Measurements from ENCODE around the gene NHLH2. TPM values are rescaled to one million over a fixed set of nuclear protein-coding genes. Genes with fewer than 3 reads are reported as not detected.

NHLH2 gene
- under 1 TPM; 0.25 to 0.88 (median 0.47) TPM for total RNA-seq

DNA sequence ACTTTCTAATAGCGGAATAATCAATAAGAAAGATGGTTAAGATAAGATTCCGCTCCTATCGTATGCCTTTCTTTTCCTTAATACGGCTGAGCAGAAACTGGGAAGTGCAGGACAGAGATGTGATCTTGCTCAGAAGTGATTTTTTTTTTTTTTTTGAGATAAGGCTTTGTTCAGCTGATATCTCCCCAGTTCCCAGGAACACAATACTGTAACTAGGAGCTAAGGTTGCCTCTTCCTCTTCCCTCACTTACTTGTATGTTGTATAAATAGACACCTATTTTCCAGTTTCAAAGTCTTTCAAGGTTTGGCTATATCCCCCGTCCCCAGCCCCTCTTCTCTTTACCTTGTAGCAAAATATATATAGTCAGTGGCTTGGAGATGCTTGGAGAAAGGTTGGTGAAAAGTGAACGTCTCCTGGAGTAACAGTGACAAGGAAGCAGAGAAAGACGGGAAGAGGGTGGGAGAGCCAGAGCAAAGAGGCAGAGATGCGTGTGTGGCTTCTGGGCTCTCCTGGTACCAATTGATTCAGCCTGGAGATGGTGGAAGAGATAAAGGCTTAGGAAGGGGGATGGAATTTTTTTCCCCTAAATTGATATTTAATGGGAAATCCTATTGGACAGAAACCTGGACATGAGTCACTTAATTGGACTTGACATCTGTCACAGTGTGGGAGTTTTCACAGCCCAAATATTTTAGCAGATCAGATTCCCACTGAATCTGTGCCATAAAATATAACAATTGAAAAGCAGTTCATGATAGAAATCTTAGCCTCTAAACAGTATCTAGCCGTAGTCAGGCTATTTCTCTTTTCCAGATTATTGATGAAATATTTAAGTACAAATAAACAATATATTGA is at the start of gene NHLH2:
Gene NHLH2 (minus strand): TSS at position 522 of the 856 bp plus-strand sequence. CDS start 2,754 bp downstream, outside the sequence.
- WGBS, 2 donors = 33 to 38% methylated on average over 9 of the region's 9 CpGs
- intact Hi-C loops (cut with DNase I; ENCODE audit: low total_unique reads) = no loop called here
- TF ChIP-seq POLR2A (IDR thresholded peaks at IDR 0.05) = no peak
- TF ChIP-seq, protein P1, sequence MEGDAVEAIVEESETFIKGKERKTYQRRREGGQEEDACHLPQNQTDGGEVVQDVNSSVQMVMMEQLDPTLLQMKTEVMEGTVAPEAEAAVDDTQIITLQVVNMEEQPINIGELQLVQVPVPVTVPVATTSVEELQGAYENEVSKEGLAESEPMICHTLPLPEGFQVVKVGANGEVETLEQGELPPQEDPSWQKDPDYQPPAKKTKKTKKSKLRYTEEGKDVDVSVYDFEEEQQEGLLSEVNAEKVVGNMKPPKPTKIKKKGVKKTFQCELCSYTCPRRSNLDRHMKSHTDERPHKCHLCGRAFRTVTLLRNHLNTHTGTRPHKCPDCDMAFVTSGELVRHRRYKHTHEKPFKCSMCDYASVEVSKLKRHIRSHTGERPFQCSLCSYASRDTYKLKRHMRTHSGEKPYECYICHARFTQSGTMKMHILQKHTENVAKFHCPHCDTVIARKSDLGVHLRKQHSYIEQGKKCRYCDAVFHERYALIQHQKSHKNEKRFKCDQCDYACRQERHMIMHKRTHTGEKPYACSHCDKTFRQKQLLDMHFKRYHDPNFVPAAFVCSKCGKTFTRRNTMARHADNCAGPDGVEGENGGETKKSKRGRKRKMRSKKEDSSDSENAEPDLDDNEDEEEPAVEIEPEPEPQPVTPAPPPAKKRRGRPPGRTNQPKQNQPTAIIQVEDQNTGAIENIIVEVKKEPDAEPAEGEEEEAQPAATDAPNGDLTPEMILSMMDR (IDR thresholded peaks at IDR 0.05) = no peak
- DNase-seq (ENCODE audit: low spot score in 2 of 2) = no peak
- H3K4me3 ChIP-seq (ENCODE audit: low read depth, poor library complexity, severe bottlenecking) = no peak within 1 kb of the TSS

DNA sequence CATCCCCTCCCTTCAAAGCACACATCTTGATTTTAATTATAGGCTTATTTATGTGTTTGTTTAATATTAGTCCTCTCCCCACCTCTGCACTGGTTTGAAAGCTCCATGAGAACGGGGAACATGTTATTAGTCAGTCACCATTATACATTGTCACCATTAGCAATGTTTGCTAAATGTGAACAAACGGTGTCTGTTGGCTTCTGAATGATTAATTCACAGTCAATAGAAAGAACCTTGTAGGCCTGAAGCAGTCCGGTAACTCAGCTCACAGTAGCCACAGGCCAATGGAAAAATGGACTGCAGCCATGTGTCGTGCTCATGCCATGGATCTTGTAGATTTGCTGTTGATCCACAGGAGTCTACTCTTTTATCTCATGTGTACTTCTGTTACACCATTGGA is 49.7 kb upstream of the NHLH2 start:
- intact Hi-C loops (cut with DNase I; ENCODE audit: low total_unique reads) = no loop called here
- no peak for TF ChIP-seq POLR2A (IDR thresholded peaks at IDR 0.05)
- TF ChIP-seq, protein P1 (IDR thresholded peaks at IDR 0.05) = no peak
- WGBS, 2 donors = 69 to 80% methylated on average over 4 of the region's 4 CpGs
- no peak overlapping the region for H3K4me3 ChIP-seq (ENCODE audit: low read depth, poor library complexity, severe bottlenecking)
- no peak for DNase-seq (ENCODE audit: low spot score in 2 of 2)

DNA sequence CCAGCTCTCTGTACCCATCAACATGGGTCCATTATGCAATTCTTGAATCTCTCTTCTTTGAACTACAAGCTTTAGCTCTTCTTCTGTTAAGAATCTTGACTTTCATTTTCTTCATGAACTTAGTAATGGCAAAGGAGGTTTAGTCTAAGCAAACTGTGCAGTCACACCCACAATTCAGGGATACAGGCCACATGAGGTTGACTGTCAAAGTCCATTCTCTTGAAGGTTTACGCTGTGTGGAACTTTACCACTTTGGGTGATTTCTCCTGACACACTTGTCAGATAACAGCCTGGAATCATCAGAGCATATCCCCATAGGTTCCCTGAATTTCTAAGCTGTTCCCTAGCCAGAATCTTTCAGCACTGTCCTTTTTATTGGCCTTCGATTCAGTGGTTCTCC is 48.0 kb upstream of the NHLH2 start:
- TF ChIP-seq, protein P1 (IDR thresholded peaks at IDR 0.05) = no peak
- no peak for TF ChIP-seq POLR2A (IDR thresholded peaks at IDR 0.05)
- no peak for DNase-seq (ENCODE audit: low spot score in 2 of 2)
- intact Hi-C loops (cut with DNase I; ENCODE audit: low total_unique reads) = no loop called here
- WGBS, 2 donors = 95 to 100% methylated on average over 2 of the region's 2 CpGs
- no peak overlapping the region for H3K4me3 ChIP-seq (ENCODE audit: low read depth, poor library complexity, severe bottlenecking)

DNA sequence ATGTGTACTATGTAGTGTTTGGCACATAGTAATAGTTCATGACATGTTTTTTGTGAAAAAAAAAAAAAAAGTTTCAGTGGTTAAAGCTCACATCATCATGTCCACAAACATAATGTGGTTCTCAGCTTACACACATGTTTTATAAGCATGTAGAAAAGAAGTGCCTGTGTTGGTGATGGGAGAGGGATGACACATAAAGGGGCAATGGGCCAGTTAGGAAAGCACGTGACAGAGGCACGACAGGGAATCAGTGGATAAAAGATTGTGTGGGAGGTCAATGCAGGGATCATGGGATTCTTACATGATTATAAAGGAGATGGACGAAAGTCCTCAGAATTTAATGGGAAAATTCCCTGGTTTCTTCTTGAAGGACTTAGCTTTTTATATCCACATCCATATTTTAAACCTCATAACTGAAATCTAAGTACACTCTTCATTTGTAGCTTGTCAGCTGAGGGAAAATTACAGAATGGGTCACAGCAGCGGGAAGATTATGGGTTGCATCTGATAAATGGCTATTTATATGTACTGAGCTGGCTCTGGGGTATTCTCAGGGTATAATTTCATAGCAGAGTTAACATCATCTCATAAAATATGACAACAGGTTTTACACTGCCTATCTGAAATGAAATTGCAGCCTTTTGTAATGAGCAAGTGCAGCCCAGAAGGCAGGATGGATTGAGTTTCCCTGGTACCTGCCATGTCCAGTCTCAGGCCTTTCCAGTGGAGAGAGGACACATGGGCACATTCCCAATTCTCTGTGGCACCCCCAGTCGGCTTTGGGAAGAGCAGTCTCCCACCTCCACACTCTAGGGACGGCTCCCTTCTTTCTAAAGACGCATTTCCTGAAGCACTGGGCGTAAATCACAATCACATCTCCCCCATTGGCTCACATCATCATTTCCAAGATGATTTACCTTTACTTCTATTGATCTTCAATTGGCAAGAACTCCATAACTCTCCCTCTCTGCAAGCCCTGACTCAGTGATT is 42.3 kb upstream of the NHLH2 start:
- no peak overlapping the region for H3K4me3 ChIP-seq (ENCODE audit: low read depth, poor library complexity, severe bottlenecking)
- intact Hi-C loops (cut with DNase I; ENCODE audit: low total_unique reads) = loop anchor here (2.0 kb wide), 1 partner anchor 34 kb away; no protein-coding TSS in a partner anchor
- DNase-seq (ENCODE audit: low spot score in 2 of 2) = no peak
- 63 to 67% methylated on average over 8 of the region's 8 CpGs for WGBS, 2 donors
- TF ChIP-seq, protein P1 (IDR thresholded peaks at IDR 0.05) = no peak
- no peak for TF ChIP-seq POLR2A (IDR thresholded peaks at IDR 0.05)

DNA sequence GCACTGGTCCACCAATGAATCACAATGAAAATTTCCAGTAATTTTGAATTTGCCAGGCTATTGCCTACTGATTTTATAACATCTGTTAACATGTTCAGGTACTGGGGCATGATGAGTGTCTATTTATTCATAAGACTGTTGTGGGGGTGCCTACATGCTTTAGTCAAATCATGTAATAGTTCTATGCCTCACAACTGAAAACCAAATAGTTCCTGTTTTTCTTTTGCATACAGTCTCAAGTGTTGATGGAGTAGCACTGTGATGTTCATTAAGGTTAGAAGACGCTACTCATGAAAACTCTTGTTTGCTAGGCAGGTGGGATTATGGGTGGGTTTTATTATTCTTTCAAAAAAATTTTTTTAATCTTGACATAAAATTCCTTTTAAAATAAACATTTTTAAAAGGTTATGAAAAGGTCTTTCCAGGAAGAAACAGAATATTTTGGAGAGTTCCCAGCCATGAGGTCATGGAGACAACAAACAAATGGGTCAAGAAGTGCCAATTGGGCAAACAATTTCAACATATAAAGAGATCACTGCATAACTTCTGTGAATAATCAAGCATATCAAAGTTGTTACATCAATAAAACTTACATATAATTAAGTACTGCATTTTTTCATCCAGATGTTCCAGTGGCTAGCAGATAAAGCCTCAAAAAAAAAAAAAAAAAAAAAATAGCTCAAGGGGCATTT is 40.2 kb upstream of the NHLH2 start:
- H3K4me3 ChIP-seq (ENCODE audit: low read depth, poor library complexity, severe bottlenecking) = no peak overlapping the region
- 76 to 98% methylated on average over 1 of the region's 1 CpG for WGBS, 2 donors
- DNase-seq (ENCODE audit: low spot score in 2 of 2) = no peak
- TF ChIP-seq POLR2A (IDR thresholded peaks at IDR 0.05) = no peak
- TF ChIP-seq, protein P1 (IDR thresholded peaks at IDR 0.05) = no peak
- intact Hi-C loops (cut with DNase I; ENCODE audit: low total_unique reads) = no loop called here

All from lower leg skin (tissue), 4 donors.